ENCODE data around the gene HSPA4L. TPM values are rescaled to one million over a fixed set of nuclear protein-coding genes. Genes with fewer than 3 reads are reported as not detected.
A peak's percentile ranks its signal among the peaks of the same experiment; 100 is the strongest.

Gene HSPA4L
- total and polyA plus RNA-seq, 10 of the 15 experiments (the other 5 are each of a cell fraction or from before 2014, with no cell fraction given) = 8.6 to 40.5 (median 21.4) TPM

GRCh38 chr4:127809173-127809800 is 27.2 kb downstream of the HSPA4L start (continued):
- TF ChIP-seq CTCF (IDR thresholded peaks at IDR 0.05 in 2 of 3, conservative IDR thresholded peaks at IDR 0.05 in 1 of 3; ENCODE audit: control insufficient read depth in 2 of 3, extremely low read depth in 1 of 3, insufficient read depth in 1 of 3, low read depth in 3 of 3, low read length in 3 of 3) = peak in 1 of 3 experiments; percentile 38; a peak in 2 of 6 replicates
- no peak for TF ChIP-seq CUX1 (IDR thresholded peaks at IDR 0.05; ENCODE audit: insufficient replicate concordance, low read depth, low read length)
- TF ChIP-seq, protein P1, sequence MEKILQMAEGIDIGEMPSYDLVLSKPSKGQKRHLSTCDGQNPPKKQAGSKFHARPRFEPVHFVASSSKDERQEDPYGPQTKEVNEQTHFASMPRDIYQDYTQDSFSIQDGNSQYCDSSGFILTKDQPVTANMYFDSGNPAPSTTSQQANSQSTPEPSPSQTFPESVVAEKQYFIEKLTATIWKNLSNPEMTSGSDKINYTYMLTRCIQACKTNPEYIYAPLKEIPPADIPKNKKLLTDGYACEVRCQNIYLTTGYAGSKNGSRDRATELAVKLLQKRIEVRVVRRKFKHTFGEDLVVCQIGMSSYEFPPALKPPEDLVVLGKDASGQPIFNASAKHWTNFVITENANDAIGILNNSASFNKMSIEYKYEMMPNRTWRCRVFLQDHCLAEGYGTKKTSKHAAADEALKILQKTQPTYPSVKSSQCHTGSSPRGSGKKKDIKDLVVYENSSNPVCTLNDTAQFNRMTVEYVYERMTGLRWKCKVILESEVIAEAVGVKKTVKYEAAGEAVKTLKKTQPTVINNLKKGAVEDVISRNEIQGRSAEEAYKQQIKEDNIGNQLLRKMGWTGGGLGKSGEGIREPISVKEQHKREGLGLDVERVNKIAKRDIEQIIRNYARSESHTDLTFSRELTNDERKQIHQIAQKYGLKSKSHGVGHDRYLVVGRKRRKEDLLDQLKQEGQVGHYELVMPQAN (conservative IDR thresholded peaks at IDR 0.05) = no peak
